CD4-positive, alpha-beta T cell treated with Interleukin-17A for 1 hour (primary cell): ENCODE data around the gene PDZD8.

ENCODE experiments used
- DNase-seq: peaks from one replicate; pipeline ENCODE4 v3.0.0-alpha.2; 2020

The PDZD8 gene

DNA sequence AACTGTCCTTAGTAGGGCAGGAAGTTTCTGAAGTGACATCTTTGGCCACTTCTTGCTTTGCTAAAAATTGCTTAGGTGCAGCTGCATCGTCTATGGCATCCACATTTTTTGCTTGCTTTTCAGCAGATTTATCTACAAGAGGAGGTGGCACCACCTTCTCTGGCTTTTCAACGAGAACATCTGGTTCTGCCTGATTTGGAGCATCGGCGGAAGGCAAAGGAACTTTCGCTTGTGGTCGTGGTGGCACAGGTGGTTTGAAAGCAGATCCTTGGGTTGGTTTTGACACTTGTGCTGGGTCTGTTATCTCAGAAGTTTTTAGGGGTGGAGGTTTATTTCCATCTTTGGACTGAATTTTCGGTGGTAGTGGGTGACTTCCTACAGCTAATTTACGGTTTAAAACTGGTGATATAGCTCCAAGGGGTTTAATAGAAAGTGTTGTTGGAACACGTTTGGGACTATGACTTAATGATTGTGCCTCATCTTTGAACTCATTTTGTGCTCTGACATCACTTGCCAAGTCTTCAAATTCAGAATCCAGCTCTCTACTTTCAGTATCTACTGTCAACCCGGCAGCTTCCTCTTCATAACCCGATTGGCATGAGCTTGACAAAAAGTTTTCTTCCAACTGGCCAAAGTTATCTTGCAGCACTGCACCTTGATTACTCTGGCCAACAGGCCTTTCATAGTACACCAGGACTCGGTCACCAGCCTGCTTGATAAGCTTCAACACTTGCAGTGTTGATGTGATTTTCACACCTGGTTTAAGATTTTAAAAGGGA, 90.3 kb downstream of the PDZD8 start:
- DNase-seq: no peak

DNA sequence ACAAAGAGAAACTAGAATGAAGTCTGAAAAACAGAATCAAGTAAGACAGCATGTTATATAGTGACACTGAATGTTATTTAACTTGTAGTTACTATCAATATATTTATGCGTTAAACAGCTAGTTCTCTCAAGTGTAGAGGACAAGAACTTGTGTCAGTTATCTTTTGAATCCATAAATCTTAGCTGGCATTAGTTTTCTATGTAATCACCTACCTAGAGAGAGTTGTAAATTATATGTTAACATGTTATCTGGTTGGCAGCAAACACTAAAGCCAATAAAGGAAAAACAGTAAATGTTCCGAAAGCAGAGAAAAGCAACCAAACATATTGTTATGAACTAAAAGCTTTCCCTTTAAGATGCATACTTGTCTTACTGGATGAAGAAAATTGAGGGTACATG, 97.6 kb downstream of the PDZD8 start:
- DNase-seq: no peak

DNA sequence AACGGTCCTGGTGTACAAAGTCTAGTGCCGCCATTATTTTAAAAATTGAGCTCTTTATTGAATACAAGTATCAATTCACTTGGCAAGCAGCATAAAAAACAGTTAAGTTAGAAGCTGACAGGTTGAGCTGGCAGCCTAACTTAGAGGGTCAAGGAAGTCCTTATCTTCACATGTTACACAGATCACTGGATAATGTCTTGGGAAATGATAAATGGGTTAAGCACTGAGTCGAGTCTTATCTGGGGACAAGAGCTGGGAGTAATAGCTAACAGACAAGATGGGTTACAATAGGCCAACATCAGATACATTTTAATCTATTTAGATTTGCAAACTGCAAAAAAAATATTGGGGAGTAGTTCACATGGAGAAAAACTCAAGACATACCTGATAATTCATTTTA, 100.1 kb downstream of the PDZD8 start:
- DNase-seq: no peak

DNA sequence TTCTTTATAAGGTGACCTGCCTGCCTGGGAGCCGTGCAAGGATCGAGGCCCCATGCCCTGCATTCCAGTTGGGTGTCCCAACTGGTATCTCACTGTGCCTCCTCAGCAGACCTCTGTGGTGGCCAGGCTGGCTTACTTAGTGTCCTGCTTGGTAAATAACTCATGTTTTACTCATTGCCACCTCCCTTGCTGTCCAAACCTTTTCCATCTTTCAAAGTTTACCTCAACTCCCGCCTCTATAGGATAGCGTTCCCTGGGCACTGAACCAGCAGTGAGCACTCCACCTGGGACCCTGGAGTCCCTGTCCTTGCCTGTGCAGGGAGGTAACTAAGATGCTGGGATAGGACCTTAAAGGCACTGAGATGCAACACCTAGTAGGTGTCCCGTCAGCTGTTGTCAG, 100.7 kb downstream of the PDZD8 start:
- no peak for DNase-seq

DNA sequence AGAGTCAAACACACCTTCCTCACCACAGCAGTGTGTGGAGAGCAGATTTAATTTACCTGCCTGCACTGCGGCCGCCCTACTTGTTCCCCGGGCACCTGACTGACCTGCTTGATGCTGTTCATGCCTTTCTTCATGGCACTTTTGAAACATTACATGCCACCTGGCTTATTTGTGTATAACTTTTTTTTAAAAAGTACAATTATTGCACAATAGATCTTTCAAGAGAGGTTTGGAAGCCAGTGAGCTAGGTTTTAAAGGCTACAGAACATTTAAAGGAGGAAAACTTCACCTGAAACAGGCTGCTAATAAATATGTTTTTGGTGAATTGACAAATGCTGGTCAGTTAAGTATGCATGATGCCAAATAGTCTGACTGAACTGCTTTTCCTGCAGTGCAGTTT, 101.3 kb downstream of the PDZD8 start:
- no peak for DNase-seq

DNA sequence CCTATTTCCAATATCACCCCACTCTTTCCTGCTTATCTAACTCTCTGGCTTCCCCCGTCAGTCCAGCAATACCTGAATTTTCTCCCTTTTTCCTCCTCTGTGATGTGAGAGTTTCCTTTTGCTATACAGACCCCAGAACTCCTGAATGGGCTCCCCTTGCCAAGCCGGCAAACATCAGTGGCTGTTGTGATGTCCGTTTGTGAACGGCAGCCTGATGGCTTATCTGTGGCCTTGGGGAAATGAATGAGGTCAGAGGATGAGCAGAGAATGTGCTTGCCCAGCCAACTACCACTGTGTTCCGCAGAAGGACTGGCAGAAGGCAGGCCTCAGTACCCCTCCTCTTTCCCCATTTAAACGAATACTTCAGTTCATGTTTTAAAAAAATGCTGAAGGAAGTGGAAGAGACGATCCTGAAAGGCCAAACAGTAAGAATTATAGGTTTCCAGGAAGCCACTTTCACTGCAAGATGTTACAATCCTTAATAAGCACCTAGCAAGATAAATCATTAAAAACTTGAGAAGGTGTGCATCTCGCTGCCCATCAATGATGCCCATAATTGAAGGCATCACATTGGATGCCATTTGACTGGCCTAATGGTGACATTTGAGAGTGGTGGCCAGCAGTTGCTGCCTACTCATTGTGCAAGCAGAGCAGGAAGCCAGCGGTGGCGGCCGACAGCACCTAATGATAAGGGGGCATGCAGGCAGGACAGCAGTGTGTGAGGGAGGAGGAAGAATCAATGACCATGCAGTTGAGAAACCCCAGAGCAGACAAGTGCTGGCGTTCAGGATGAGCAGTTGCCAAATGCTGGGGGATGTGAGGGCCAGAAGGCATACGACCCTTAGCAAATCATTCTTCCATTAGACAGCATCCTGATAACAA, 102.8 kb downstream of the PDZD8 start:
- no peak for DNase-seq

DNA sequence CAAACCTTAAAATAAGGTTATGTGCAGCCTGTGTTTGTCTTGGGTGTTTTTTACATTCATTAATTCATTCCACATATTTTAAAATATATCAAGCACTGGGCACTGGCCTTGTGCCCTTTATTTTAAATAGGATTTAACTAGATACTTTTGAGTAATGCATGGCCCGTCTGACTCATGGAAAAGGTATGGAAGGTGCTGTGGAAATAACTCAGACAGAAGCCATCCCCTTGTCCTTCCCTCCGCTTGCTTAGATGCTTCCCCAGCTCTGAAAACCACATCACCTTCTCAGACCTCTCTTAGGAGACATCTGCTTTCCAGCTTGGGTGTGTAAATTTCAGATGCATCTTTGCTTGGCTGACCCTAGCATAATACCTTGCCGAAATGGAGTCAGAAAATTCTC, 103.8 kb downstream of the PDZD8 start:
- DNase-seq: no peak

DNA sequence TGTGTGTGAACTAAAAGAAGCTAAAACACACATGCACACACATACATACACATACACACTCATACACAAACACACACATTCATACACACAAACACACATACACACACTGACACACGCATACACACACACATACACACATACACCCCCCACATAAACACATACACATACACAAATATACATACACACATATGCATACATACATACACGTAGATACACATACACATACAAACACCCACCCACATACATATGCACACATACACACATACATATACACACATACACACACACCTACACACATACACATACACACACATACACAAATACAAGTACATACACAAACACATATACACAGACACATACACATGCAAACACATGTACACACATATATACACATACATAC, 106.3 kb downstream of the PDZD8 start:
- DNase-seq: no peak

DNA sequence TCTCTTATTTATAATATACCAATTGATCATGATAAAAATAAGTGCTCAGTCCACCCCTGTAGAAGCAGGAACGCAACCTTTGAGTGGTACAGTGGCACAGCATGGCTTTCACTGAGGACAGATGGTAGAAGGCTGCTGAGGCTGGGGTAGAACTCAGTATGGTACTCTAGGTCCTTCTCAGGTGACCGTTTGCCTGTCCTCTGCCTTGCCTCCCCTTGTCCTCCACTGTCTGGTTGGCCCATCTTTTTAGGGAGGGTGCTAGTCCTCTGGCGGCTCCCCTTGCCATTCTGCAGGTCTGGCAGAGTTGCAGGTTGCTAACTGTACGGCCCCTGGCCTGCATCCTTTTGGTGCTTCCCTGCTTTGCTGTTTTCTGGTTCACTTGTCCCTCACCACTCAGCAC, 107.0 kb downstream of the PDZD8 start:
- DNase-seq: no peak

DNA sequence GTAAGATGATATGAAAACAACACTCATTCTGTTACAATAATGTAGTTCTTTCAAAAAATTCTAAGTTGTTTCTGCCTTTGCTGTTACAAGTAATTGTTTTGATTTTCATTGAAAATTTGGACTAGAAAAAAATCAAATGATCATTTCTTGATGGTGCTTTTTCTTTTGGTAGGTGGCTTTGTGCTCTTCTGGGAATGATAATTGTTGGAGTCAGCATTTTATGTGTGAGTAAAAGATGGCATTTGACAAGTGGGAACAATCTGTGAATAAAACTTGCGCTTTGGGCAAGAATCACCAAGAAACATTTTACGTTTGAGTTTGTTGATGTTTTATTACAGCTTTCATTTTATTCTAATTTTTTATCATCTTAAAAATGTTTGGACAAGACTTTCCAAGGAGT, 108.4 kb downstream of the PDZD8 start:
- no peak for DNase-seq

DNA sequence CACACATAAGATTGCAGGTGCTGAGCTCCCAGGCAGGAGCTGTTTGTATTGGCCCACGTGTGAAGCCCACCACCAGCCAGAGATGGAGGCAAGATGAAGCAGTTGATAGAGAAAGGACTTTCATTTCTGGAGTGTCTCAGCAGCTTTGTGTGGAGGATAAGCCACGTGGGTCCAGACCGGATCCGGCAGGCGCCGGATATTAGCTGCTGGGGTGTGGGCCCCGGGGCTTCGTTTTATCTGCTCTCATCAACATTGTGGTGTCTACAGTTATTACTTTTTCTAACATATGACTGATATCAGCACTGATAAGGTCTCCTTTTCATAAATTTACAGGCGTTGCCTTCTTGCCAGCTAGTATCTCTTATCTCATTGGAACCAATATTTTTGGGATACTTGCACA, 108.8 kb downstream of the PDZD8 start:
- no peak for DNase-seq

DNA sequence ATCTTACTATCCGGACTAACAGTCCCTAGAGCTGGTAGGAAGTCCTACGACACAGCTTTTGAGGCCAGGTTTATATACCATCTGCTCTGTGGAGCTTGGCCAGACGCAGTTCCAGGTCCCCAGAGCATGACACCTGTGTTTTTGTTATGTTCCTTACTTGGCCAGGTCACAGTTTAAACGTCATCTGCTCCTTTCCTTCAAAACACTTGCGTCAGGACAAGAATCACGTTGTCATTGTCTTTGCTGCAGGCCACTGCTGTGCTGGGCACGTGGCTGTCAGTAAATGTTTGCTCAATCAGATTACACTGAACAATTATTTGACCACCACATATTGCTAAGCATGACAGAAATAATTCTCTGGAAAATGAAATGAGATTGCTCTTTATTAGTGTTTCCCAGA, 110.5 kb downstream of the PDZD8 start:
- DNase-seq: no peak

DNA sequence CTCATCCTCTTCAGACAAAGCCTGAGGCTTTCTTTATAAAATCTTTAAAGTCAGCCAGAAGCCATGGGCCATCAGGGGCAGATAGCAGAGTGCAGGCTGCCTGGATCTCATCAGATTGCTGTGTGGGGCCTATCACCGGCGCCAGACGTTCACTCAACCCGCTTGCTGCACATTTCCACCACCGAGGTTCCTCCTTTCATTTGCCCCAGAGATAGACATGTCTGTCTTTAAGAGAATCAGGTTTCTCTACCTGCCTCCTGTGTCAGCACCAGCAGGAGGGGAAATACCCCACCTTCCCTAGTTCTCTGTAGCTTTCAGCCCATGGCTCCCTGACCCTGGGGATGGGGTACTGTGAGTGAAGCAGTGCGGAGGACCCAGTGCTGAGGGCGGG, 112.3 kb downstream of the PDZD8 start:
- DNase-seq: no peak

DNA sequence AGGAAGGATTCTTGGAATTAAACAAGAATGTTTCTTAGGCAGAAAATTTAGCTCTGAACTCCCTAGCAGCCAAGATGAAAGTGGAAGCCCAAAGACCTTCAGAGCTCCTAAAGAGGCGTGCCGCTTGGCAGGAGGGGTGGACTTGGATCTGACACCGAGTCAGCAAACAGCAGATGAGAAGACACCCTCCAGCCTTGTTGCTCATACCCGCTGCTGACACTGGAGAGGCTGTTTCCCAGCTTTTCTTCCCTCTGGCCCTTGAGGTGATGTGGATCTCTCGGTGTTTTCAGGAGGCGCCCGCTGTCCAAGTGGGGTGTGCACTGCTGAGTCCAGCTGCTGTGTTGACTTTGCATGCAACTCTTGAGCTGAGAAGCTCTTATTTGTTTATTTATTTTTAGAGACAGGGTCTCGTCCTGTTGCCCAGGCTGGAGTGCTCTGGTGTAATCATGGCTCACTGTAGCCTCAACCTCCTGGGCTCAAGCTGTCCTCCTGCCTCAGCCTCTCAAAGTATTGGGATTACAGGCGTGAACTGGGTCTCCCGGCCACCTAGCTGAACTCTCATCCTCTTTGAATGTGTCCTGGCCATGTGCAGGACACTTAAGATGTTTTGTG, 112.8 kb downstream of the PDZD8 start:
- DNase-seq: no peak

DNA sequence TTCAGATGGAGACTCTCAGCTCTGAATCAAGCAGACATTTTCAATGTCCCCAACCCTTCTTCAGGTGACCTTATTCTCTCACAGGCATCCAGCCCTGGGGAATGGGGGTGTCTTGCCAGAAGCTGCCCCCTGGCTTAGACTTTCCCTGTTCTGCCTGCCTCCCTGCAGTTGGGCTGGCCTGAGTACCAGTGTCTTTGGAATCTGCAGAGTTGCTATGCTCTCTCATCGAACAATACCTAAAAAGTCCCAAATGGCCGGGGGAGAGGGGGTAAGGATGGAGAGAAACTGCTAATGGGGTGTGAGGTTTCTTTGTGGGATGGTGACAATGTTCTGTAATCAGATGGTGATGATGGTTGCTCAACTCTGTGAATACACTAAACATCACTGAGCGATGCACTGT, 113.7 kb downstream of the PDZD8 start:
- DNase-seq: no peak

DNA sequence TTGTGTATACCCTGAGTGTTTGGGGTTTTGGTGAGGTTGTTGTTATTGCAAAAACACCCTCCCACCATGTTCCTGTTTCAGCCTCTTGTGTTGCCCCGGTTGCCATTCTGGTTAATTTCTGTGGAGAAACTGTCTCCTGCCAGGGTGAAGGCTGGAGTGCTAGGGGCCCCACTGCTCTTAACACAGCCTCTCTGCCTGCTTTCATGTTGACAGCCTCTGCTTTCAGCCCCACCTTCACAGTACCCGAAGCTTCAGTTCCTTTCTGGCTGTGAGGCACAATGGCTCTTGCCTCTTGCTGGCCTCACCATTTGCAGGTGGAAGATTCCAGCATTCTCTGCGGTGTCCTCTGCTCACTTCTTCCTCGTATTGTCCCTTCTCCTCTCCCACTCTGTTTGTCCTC, 115.2 kb downstream of the PDZD8 start:
- no peak for DNase-seq

DNA sequence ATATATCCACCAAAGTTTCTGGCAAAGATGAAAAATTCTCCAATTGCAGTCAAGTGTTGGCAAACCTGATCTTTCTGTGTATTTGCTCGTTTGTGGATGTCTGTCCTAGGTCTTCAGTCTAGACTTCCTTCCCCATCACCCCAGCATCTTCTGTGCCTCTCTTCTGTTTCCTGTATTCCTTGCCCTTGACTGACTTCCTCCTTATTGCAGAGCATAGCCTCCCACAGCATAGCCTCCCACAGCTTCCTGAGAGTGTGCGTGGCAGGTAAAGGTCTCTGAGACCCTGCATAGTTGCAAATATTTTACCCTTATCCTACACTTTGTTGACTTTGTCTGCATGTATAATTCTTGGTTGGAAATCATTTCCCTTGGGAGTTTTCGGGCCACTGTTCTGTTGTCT, 116.0 kb downstream of the PDZD8 start:
- DNase-seq: no peak

DNA sequence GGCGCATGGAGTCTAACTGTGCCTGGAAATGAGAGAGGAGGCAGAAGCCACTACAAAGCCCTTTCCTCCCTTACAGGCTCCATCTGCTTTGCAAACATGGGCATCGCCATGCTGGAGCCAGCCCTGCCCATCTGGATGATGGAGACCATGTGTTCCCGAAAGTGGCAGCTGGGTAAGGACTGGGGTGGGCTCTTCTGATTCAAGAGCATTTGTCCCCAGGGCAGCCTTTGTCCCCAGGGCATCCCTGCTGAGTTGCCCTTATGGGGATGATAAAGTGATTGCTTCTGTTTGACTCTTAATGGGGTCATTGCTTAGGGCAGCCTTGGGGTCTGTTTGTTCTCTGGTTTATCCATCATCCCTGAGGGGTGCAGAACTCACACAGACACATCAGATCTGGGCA, 117.5 kb downstream of the PDZD8 start:
- DNase-seq: no peak

DNA sequence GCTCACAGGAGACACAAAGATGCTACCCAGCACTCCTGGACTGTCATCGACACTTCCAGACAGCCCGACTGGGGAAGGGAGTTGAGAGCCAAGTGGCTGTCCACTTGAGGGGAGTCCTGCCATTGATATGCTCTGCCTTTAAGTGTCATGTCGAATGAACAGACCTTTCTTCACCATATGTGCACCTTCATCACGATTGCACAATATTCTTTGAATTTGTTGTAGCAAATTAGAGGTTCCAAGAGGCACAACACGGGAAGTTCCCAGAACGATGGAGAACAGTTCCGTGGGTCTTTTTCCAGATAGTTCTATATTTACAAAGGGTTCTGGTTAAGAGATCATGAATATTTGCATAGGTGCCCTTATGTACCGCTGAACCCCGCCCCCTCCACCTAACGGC, 118.3 kb downstream of the PDZD8 start:
- DNase-seq: no peak

DNA sequence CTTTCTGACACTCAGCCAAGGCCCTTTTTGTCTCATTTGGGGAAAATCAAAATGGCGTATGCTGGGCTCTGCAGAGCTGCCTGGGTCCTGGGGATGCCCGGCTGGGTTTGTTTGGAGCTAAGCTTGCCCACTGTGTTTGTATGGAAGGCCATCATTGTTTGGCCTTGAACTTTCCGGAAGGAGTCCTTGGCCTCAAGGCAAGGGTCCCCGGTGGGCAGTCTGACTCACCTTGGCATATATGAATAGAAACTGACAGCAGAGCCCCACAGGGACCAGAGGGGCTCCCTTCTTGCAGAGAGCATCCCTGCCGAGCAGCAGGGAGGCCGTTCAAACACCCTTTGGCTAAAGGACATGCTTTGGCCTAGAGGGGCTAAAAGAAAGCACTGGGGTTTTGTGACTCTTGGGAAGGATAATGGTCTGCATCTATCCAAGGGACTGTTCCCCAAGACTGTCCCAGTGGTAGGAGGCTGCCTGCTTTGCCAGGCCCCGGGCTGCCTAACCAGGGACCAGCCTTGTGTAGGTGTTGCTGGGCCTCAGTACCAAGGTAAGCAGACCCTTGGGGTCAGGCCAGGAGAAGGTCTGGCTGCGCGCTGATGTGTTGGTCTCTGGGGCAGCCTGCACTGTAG, 119.3 kb downstream of the PDZD8 start:
- no peak for DNase-seq

DNA sequence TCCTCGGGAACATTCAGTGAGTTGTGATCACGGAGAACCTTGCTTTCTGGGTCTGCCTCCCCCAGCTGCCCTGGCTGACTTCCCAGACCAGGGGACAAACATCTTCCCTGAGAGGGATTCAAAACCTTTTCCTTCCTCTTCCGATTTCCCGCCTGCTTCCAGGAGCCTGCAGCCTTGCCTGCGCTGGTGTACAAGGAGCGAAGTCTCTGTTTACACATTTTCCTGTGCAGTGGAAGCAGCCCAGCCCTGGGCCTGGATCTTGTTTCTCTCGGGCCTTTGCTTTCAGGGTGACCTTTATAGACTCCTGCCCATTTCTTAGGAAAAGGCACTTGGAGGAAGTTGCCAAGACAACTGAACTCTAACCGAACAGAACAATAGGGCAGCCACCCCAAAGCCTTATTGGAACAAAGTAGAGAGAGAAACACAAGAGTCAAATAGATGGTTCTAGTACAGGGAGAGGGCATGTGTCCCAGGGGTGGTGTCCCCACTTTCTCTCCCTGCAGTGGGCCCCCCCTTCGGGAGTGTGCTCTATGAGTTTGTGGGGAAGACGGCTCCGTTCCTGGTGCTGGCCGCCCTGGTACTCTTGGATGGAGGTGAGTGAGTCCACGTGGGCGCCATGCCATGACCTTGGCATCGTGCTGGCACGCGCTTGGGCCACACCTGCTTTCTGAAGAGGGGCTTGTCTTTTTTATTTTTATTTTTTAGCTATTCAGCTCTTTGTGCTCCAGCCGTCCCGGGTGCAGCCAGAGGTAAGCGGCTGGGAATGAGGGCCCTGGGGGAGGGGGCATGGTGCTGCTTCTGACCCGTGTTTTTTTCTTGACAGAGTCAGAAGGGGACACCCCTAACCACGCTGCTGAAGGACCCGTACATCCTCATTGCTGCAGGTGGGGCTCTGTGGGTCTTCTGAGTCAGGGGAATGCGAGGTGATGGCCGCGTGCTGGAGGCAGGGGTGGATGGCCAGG, 120.2 kb downstream of the PDZD8 start:
- DNase-seq: no peak

DNA sequence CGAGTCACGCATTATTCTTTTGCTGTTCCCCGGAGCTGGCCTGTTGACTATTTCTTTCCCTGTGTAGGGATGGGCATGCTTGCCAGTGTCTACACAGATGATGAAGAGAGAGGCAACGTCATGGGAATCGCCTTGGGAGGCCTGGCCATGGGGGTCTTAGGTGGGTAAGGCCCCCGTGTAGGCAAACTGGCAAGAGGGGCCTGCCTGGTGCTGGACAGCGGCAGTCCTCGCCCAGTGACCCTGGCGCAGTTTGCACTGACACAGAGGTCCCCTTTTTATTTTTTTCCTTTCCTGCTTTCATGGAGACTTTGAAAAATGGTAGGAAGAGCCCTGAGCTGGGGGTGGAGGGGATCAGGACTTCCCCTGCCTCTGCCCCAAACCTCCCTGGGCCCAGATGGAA, 120.9 kb downstream of the PDZD8 start:
- no peak for DNase-seq
